Pancreas (tissue), 10 donors: ENCODE measurements around the gene SYNE2. TPM values are rescaled to one million over a fixed set of nuclear protein-coding genes. Genes with fewer than 3 reads are reported as not detected.

Experiments used
- ATAC-seq, 4 donors: fragments of 200-7000 bp; cut with Tn5 transposase; one replicate each; pipeline versions ENCODE4 v1.8.0 to v1.9.1; 2020; ENCODE audit warnings: mild to moderate bottlenecking in 4 of 4, moderate library complexity in 4 of 4
- DNase-seq, 6 donors: peaks; one replicate each; pipeline ENCODE4 v3.0.0-alpha.2; 2020
- FAIRE-seq: peaks from 2 replicates; lab custom pipeline; 2012; peaks lifted over from hg19 to GRCh38; lab: Jason Lieb, UNC
- H3K27ac ChIP-seq, 4 donors: fragments of 200-600 bp; sonication (generic); 1 replicate in 3 of 4; 2 replicates in 1 of 4; pipeline versions ENCODE4 v1.5.0 to v1.8.0; 2020
- H3K27me3 ChIP-seq, 4 donors: fragments of 200-600 bp; one replicate each; pipeline ENCODE4 v1.8.0; 2021
- H3K36me3 ChIP-seq, 3 donors: fragments of 200-600 bp; sonication (generic) in 1 of 3; one replicate each; pipeline versions ENCODE4 v1.5.0 to v1.8.0; 2020 to 2021
- H3K4me1 ChIP-seq, 3 donors: fragments of 200-600 bp; one replicate each; pipeline ENCODE4 v1.8.0; 2021
- H3K4me3 ChIP-seq, 4 donors: fragments of 200-600 bp; sonication (generic) in 2 of 4; one replicate each; pipeline versions ENCODE4 v1.5.0 to v1.8.0; 2020 to 2021
- H3K9me3 ChIP-seq, 4 donors: fragments of 200-600 bp; one replicate each; pipeline ENCODE4 v1.8.0; 2021
- WGBS, 2 donors: extraction: QIAGEN DNeasy Blood & Tissue Kit; methylation state at CpG; one replicate each; pipeline ENCODE4 v1.1.7; 2013; 5-methylcytosine and 5-hydroxymethylcytosine counted together
- intact Hi-C, 3 donors: fragments of 100-400 bp; cut with DNase I; formaldehyde crosslinking; loops; one replicate each; pipeline versions ENCODE4 v1.11.1 to v1.14.2; 2022
- polyA plus RNA-seq, 2 donors: library from polyadenylated mRNA; stranded (reverse); fragments of 200-250 nt; gene quantifications; one replicate each; pipeline ENCODE4 v1.2.3, GENCODE V29; 2013
- total RNA-seq, 6 donors: library from RNA; stranded (reverse); fragmentation: NEBNext Ultra II Directional in 4 of 6; extraction: Animal tissue kit (Norgen Biotek cat#: 25700) in 4 of 6; gene quantifications; one replicate each; pipeline versions ENCODE4 v1.2.1 to v1.2.4, GENCODE V29; 2021 to 2023
- TF ChIP-seq, protein P1 (sequence below), 4 donors: fragments of 200-600 bp; sonication (generic) in 3 of 4; IDR thresholded peaks; one replicate each; pipeline versions ENCODE4 v1.5.0 to v1.8.0; 2021; ENCODE audit warnings: antibody characterized with exemption in 4 of 4
- donor health status: healthy with polysubstance abuse.
- donor health status: DM: no; HTN: no; CAD: no; lungs with moderate emphysema.
- donor health status: DM: no; HTN: no; CAD: no.
- donor health status: control.
- donor health status: control.
- donor health status: Bipolar disorder and iron deficiency.
- donor health status: DM: yes; HTN: yes; CAD: no.
- donor health status: DM: no; HTN: no; CAD: no.
- donor health status: DM: no; HTN: no; CAD: no.
- donor health status: DM: yes; HTN: yes; CAD: no.

Gene SYNE2
- total and polyA plus RNA-seq, 8 donors = 45.2 to 103 (median 56.6) TPM

DNA sequence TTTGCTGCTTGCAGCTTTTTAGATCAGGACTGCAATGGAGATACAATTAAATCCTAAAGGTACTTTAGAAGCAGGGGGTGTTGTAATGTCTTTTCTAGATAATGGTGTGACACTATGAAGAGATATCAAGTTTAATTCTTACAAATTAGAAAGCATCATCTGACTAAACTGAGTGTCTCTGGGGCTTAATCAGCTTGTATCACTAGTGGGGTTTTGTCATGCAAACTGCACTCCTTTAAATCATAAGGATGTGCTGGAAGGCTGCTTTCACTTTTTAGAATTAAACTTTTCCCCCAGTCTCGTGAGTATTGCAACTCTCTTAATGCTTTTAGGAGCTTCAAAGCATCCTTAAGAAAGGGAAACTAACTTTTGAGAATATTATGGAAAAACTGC lies 222.8 kb downstream of the SYNE2 start:
- no peaks in the 10 kb centered on the region for H3K27me3 ChIP-seq
- TF ChIP-seq, protein P1, sequence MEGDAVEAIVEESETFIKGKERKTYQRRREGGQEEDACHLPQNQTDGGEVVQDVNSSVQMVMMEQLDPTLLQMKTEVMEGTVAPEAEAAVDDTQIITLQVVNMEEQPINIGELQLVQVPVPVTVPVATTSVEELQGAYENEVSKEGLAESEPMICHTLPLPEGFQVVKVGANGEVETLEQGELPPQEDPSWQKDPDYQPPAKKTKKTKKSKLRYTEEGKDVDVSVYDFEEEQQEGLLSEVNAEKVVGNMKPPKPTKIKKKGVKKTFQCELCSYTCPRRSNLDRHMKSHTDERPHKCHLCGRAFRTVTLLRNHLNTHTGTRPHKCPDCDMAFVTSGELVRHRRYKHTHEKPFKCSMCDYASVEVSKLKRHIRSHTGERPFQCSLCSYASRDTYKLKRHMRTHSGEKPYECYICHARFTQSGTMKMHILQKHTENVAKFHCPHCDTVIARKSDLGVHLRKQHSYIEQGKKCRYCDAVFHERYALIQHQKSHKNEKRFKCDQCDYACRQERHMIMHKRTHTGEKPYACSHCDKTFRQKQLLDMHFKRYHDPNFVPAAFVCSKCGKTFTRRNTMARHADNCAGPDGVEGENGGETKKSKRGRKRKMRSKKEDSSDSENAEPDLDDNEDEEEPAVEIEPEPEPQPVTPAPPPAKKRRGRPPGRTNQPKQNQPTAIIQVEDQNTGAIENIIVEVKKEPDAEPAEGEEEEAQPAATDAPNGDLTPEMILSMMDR (IDR thresholded peaks at IDR 0.05) = no peak
- no peak for DNase-seq
- no peaks in the 10 kb centered on the region for H3K4me1 ChIP-seq
- H3K27ac ChIP-seq = no peak overlapping the region
- no peak for ATAC-seq
- no peaks in the 10 kb centered on the region for H3K9me3 ChIP-seq
- intact Hi-C loops = no loop called here
- WGBS, 2 donors = 88 to 89% methylated on average over 1 of the region's 1 CpG
- FAIRE-seq = no peak
- peaks cover 0 to 6% (median 3%) of the 10 kb centered on the region in 3 donors for H3K36me3 ChIP-seq
- H3K4me3 ChIP-seq = no peak overlapping the region

DNA sequence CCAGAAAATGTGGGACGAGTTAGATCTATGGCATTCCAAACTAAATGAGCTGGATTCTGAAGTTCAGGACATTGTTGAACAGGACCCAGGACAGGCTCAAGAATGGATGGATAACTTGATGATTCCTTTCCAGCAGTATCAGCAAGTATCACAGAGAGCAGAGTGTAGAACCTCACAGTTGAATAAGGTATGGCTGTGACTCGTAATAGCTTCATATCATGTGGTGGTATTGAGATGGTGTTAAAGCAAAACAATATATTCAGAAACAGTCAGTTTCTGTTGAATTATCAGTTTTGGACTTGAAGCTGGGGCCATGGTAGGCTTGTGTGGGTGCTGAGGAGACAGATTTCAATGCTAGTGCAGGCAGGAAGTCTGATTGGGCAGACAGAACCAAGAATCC lies 227.6 kb downstream of the SYNE2 start:
- Histone ChIP-seq H3K36me3 (peaks cover 0 to 14% (median 8%) of the 10 kb centered on the region in 3 donors), H3K4me1 (no peaks in the 10 kb centered on the region), H3K27ac (no peak overlapping the region), H3K9me3 (no peaks in the 10 kb centered on the region), H3K27me3 (no peaks in the 10 kb centered on the region), H3K4me3 (no peak overlapping the region)
- no peak for DNase-seq
- intact Hi-C loops = no loop called here
- TF ChIP-seq, protein P1 (IDR thresholded peaks at IDR 0.05) = no peak
- FAIRE-seq = no peak
- ATAC-seq = no peak
- WGBS, 2 donors = 88 to 89% methylated on average over 2 of the region's 2 CpGs

GRCh38 chr14:64081174-64081746 lies 228.5 kb downstream of the SYNE2 start:
- WGBS, 2 donors = 90 to 94% methylated on average over 3 of the region's 3 CpGs
- FAIRE-seq (no peak), DNase-seq (no peak), ATAC-seq (no peak)
- intact Hi-C loops = no loop called here
- no peak overlapping the region for H3K4me3 ChIP-seq
- no peaks in the 10 kb centered on the region for H3K4me1 ChIP-seq
- TF ChIP-seq, protein P1 (IDR thresholded peaks at IDR 0.05) = no peak
- H3K36me3 ChIP-seq = peaks cover 0 to 14% (median 8%) of the 10 kb centered on the region in 3 donors
- no peaks in the 10 kb centered on the region for H3K27me3 ChIP-seq
- H3K27ac ChIP-seq = no peak overlapping the region
- H3K9me3 ChIP-seq = no peaks in the 10 kb centered on the region

DNA sequence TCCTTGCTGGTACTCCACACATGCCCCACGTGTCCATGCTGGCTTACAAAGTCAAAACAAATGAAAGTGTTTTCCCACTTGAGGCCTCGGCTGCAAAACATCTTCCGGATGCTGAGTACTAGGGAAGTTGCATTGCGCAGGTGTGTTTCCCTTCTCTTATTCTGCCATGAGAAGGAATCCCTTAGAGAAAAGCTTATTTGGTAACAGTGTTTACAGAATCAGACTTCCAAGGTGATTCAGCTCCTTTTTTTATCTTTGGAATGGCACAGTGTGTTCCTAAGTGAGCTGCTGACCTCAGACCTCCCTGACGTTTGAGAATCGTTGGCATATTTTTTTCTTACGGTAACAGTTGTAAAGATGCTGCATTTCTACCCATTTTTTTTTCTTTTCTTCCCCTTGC lies 230.0 kb downstream of the SYNE2 start:
- no peaks in the 10 kb centered on the region for H3K9me3 ChIP-seq
- H3K27ac ChIP-seq = peak overlapping the region in 1 of 4 donors; percentile 24
- no peaks in the 10 kb centered on the region for H3K4me1 ChIP-seq
- 57 to 58% methylated on average over 7 of the region's 7 CpGs for whole genome bisulfite sequencing, 2 donors
- H3K36me3 ChIP-seq = peaks cover 0 to 14% (median 8%) of the 10 kb centered on the region in 3 donors
- FAIRE-seq (no peak), ATAC-seq (peak in 3 of 4 donors; percentile 71 to 90 (median 80)), DNase-seq (no peak)
- no peaks in the 10 kb centered on the region for H3K27me3 ChIP-seq
- H3K4me3 ChIP-seq = no peak overlapping the region
- intact Hi-C loops = no loop called here
- TF ChIP-seq, protein P1 (IDR thresholded peaks at IDR 0.05) = no peak

DNA sequence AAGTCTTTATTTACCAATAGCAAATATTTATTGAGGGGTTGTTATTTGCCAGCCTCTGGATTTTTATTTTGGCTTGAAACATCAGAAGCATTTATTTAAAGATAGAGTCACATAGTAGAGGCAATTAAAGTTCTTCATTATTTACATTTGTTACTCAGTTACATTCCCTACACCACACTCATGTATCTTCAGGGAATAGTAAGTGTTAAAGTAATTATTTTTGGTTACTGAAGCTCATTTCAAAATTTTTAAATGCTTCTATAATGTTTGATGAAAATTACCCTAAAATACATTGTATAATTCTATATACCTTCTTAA lies 235.8 kb downstream of the SYNE2 start:
- DNase-seq (no peak), ATAC-seq (no peak), FAIRE-seq (no peak)
- intact Hi-C loops = no loop called here
- TF ChIP-seq, protein P1 (IDR thresholded peaks at IDR 0.05) = no peak
- Histone ChIP-seq H3K36me3 (no peaks in the 10 kb centered on the region), H3K4me3 (no peak overlapping the region), H3K27ac (no peak overlapping the region), H3K27me3 (no peaks in the 10 kb centered on the region), H3K4me1 (peaks cover 0 to 3% (median 0%) of the 10 kb centered on the region in 3 donors), H3K9me3 (no peaks in the 10 kb centered on the region)
